Right cardiac atrium (tissue), 5 donors: ENCODE results near the gene URB1. TPM values are rescaled to one million over a fixed set of nuclear protein-coding genes. Genes with fewer than 3 reads are reported as not detected.

Experiments used
- ATAC-seq, 2 donors: fragments of 200-7000 bp; cut with Tn5 transposase; one replicate each; pipeline versions ENCODE4 v1.8.0 to v1.9.1; 2020; ENCODE audit warnings: moderate library complexity in 2 of 2, mild to moderate bottlenecking in 1 of 2
- DNase-seq, 3 donors: peaks; one replicate each; pipeline ENCODE4 v3.0.0-alpha.2; 2020
- H3K27ac ChIP-seq: one replicate; pipeline ENCODE4 v1.5.1; 2013; ENCODE audit warnings: mild to moderate bottlenecking, low read length, control low read depth, moderate library complexity
- H3K27me3 ChIP-seq: one replicate; pipeline ENCODE4 v1.6.1; 2013; ENCODE audit not compliant: control insufficient read depth, insufficient read depth
- H3K4me1 ChIP-seq: one replicate; pipeline ENCODE4 v1.6.1; 2013; ENCODE audit warnings: low read length; ENCODE audit not compliant: control insufficient read depth, insufficient read depth
- H3K4me3 ChIP-seq: one replicate; pipeline ENCODE4 v1.5.1; 2013; ENCODE audit warnings: low read length, control low read depth
- H3K9me3 ChIP-seq: one replicate; pipeline ENCODE4 v1.6.1; 2013; ENCODE audit warnings: low read length; ENCODE audit not compliant: control insufficient read depth
- WGBS: extraction: QIAGEN DNeasy Blood & Tissue Kit; methylation state at CpG from one replicate; pipeline ENCODE4 v1.1.7; 2013; 5-methylcytosine and 5-hydroxymethylcytosine counted together
- intact Hi-C, 4 donors: fragments of 100-400 bp; cut with DNase I; formaldehyde crosslinking; loops; one replicate each; pipeline versions ENCODE4 v1.11.0 to v1.14.0; 2022 to 2023
- polyA plus RNA-seq: library from polyadenylated mRNA; stranded (reverse); fragments of 200-250 nt; gene quantifications from one replicate; pipeline ENCODE4 v1.2.3, GENCODE V29; 2013
- total RNA-seq, 4 donors: library from RNA; stranded (reverse); fragmentation: NEBNext Ultra II Directional; extraction: Animal tissue kit (Norgen Biotek cat#: 25700); gene quantifications; one replicate each; pipeline ENCODE4 v1.2.1, GENCODE V29; 2021
- donor health status: healthy with polysubstance abuse.
- donor health status: DM: no; HTN: yes; CAD: no.
- donor health status: DM: no; HTN: no; CAD: no.
- donor health status: DM: no; HTN: yes; CAD: no; lungs with severe emphysema.
- donor health status: DM: yes; HTN: yes; CAD: no.

Gene URB1
- total and polyA plus RNA-seq, 5 donors: 3.3 to 13.8 (median 9.8) TPM

DNA sequence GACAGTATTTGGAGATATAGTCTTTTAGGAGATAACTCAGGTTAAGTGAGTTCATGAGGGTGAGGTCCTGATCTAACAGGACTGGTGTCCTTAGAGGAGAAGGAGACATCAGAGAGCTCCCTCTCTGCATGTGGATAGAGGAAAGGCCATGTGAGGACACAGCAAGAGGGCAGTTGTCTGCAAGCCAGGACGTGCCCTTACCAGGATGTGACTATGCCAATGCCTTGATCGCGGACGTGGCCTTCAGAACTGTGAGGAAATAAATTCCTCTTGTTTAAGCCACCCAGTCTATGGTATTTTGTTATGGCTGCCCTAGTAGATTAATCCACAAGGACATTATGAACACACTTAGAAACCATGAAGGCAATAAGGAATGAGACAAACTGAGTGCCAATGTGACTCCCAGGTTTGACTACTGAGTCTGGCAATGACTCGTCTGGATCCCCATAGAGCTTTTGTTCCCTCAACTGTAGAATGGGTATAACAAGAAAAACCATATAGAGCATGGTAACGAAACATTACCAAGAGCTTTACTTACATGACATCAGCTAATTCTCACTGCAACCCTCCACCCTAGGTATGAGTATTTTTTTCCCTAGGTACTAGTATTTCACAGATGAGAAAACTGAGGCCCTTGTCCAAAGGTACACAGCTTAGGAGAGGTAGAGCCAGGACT lies 6.5 kb downstream of the URB1 start:
- WGBS: 56% methylated on average over 6 of the region's 6 CpGs
- Histone ChIP-seq H3K27ac (peak overlapping the region; percentile 38), H3K4me3 (no peak overlapping the region), H3K4me1 (peaks cover 5% of the 10 kb centered on the region), H3K27me3 (no peaks in the 10 kb centered on the region), H3K9me3 (no peaks in the 10 kb centered on the region)
- peak; percentile 60 to 82 for ATAC-seq
- DNase-seq: peak in 2 of 3 donors; percentile 52 to 69
- intact Hi-C loops: no loop called here

GRCh38 chr21:32383812-32384211 lies 9.0 kb downstream of the URB1 start:
- DNase-seq (no peak), ATAC-seq (no peak)
- 93% methylated on average over 6 of the region's 6 CpGs for WGBS
- Histone ChIP-seq H3K27ac (no peak overlapping the region), H3K4me1 (peaks cover 3% of the 10 kb centered on the region), H3K27me3 (no peaks in the 10 kb centered on the region), H3K4me3 (no peak overlapping the region), H3K9me3 (no peaks in the 10 kb centered on the region)
- intact Hi-C loops: no loop called here

- intact Hi-C loops: no loop called here
- Histone ChIP-seq H3K4me3 (no peak overlapping the region), H3K27ac (no peak overlapping the region), H3K4me1 (peaks cover 3% of the 10 kb centered on the region), H3K9me3 (no peaks in the 10 kb centered on the region), H3K27me3 (no peaks in the 10 kb centered on the region)
- DNase-seq: no peak
- 84% methylated on average over 10 of the region's 10 CpGs for WGBS
- ATAC-seq: no peak
These were observed 10.6 kb downstream of the URB1 start for GRCh38 chr21:32382108-32382644.

- WGBS: 84% methylated on average over 6 of the region's 6 CpGs
- Histone ChIP-seq H3K27ac (no peak overlapping the region), H3K4me3 (no peak overlapping the region), H3K4me1 (no peaks in the 10 kb centered on the region), H3K9me3 (no peaks in the 10 kb centered on the region), H3K27me3 (no peaks in the 10 kb centered on the region)
- intact Hi-C loops: no loop called here
- DNase-seq: no peak
- no peak for ATAC-seq
These were observed 11.2 kb downstream of the URB1 start for GRCh38 chr21:32381571-32381970.

- intact Hi-C loops: no loop called here
- H3K4me1 ChIP-seq: no peaks in the 10 kb centered on the region
- WGBS: 71% methylated on average over 4 of the region's 4 CpGs
- H3K4me3 ChIP-seq: no peak overlapping the region
- H3K27ac ChIP-seq: no peak overlapping the region
- H3K27me3 ChIP-seq: no peaks in the 10 kb centered on the region
- H3K9me3 ChIP-seq: no peaks in the 10 kb centered on the region
- ATAC-seq (no peak), DNase-seq (no peak)
These were observed 11.9 kb downstream of the URB1 start for GRCh38 chr21:32380940-32381339.

- ATAC-seq (peak; percentile 71 to 74), DNase-seq (no peak)
- H3K27me3 ChIP-seq: no peaks in the 10 kb centered on the region
- no peaks in the 10 kb centered on the region for H3K9me3 ChIP-seq
- WGBS: 55% methylated on average over 5 of the region's 5 CpGs
- peak overlapping the region; percentile 25 for H3K27ac ChIP-seq
- H3K4me3 ChIP-seq: no peak overlapping the region
- intact Hi-C loops: no loop called here
- H3K4me1 ChIP-seq: no peaks in the 10 kb centered on the region
These were observed 13.9 kb downstream of the URB1 start for GRCh38 chr21:32378956-32379355.

GRCh38 chr21:32377991-32378390 lies 14.8 kb downstream of the URB1 start:
- 75% methylated on average over 7 of the region's 7 CpGs for WGBS
- ATAC-seq (no peak), DNase-seq (no peak)
- no peak overlapping the region for H3K27ac ChIP-seq
- H3K4me3 ChIP-seq: no peak overlapping the region
- no peaks in the 10 kb centered on the region for H3K27me3 ChIP-seq
- H3K9me3 ChIP-seq: no peaks in the 10 kb centered on the region
- intact Hi-C loops: no loop called here
- H3K4me1 ChIP-seq: no peaks in the 10 kb centered on the region

- no peaks in the 10 kb centered on the region for H3K27me3 ChIP-seq
- no peak overlapping the region for H3K4me3 ChIP-seq
- intact Hi-C loops: no loop called here
- H3K4me1 ChIP-seq: no peaks in the 10 kb centered on the region
- H3K9me3 ChIP-seq: no peaks in the 10 kb centered on the region
- ATAC-seq (no peak), DNase-seq (no peak)
- no peak overlapping the region for H3K27ac ChIP-seq
- WGBS: 89% methylated on average over 8 of the region's 8 CpGs
These were observed 15.3 kb downstream of the URB1 start for GRCh38 chr21:32377506-32377905.

- intact Hi-C loops: no loop called here
- H3K27ac ChIP-seq: no peak overlapping the region
- H3K9me3 ChIP-seq: no peaks in the 10 kb centered on the region
- H3K4me3 ChIP-seq: no peak overlapping the region
- no peaks in the 10 kb centered on the region for H3K27me3 ChIP-seq
- 54% methylated on average over 3 of the region's 3 CpGs for WGBS
- peaks cover 3% of the 10 kb centered on the region for H3K4me1 ChIP-seq
- DNase-seq: no peak
- ATAC-seq: no peak
These were observed 20.1 kb downstream of the URB1 start for GRCh38 chr21:32372755-32373154.

DNA sequence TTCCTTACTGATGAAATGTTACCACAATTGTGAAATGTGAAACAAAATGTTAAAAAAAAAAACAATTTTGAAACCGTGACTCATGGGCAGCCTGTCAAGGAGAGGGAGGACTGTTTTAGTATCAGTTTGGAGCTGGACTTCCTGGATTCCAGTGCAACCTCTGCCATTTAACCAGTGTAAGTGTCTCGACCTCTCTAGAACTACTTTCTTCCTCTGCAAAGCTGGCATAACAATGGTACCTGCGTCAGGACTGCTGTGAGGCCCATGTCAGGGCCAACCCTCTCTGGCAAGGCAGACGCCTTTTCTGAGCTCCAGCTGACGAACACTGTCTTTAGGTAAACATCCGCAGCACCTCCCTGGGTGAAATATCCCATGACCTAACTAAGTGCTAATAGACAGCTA lies 20.9 kb downstream of the URB1 start:
- intact Hi-C loops: no loop called here
- WGBS: 56% methylated on average over 6 of the region's 6 CpGs
- ATAC-seq: peak; percentile 67 to 91

DNA sequence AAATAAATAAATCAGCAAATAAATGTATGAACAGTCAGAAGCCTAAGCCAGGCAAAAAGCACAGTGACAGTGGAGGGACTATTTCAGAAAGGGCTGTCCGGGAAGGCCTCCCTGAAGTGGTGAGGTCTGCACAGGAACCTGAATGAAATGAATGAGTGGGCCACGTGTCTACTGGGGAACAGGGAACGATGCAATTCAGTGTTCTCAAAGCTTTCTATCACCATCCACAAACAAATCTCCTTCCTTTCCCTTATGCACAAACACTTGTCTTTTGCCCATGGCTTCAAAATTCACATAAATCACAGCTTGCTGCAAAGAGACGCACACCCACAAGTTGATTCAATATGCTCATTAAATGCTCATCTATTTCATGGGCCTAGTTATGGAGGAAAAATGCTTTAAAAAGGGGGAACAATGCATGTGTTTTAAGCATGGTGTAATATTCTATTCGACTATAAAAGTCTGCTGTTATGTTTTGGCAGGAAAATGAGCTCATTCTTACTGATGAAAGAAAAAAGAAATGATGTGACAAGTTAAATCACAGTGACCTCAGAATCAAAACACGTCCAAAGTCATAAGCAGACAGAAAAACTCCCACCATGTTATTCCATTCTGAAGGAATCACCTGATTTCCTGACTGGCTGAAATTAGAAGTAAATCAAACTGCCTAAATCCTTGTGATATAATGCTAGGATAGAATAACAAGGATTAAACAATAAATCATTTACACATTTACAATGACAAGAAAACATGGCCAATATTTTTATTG lies 21.6 kb downstream of the URB1 start:
- H3K4me1 ChIP-seq: peaks cover 3% of the 10 kb centered on the region
- H3K27me3 ChIP-seq: no peaks in the 10 kb centered on the region
- DNase-seq: no peak
- H3K9me3 ChIP-seq: no peaks in the 10 kb centered on the region
- ATAC-seq: no peak
- intact Hi-C loops: no loop called here
- no peak overlapping the region for H3K4me3 ChIP-seq
- H3K27ac ChIP-seq: no peak overlapping the region
- WGBS: 61% methylated on average over 6 of the region's 6 CpGs

More for the DNA sequence above, 20.9 kb downstream of the URB1 start:
- Histone ChIP-seq H3K4me1 (peaks cover 3% of the 10 kb centered on the region), H3K4me3 (no peak overlapping the region), H3K9me3 (no peaks in the 10 kb centered on the region), H3K27ac (peak overlapping the region; percentile 90), H3K27me3 (no peaks in the 10 kb centered on the region)
- DNase-seq: peak in 1 of 3 donors; percentile 38
